Measurements from ENCODE around the gene PRKAR2B. TPM values are rescaled to one million over a fixed set of nuclear protein-coding genes. Genes with fewer than 3 reads are reported as not detected.

Gene PRKAR2B
- total and polyA plus RNA-seq, 4 donors: 3.5 to 15.0 (median 5.8) TPM

- no peaks in the 10 kb centered on the region for H3K36me3 ChIP-seq (ENCODE audit: control insufficient read depth in 4 of 4, insufficient read depth in 4 of 4, low read length in 4 of 4)
- H3K27ac ChIP-seq (ENCODE audit: low read depth in 1 of 2, low read length in 1 of 2): no peak overlapping the region
- no peak overlapping the region for H3K9ac ChIP-seq (ENCODE audit: insufficient read depth in 1 of 2, low read length in 2 of 2)
- H3K9me3 ChIP-seq (ENCODE audit: control insufficient read depth in 4 of 4, insufficient read depth in 3 of 4, low read length in 3 of 4): no peaks in the 10 kb centered on the region
- no peak for ATAC-seq (ENCODE audit: insufficient read depth, low FRiP score)
- TF ChIP-seq CTCF (IDR thresholded peaks at IDR 0.05; ENCODE audit: control extremely low read depth, extremely low read depth): no peak
- no peak overlapping the region for H3K4me3 ChIP-seq
- DNase-seq: peak in 2 of 3 donors; percentile 24 to 32
- 31 to 48% methylated on average over 1 of the region's 1 CpG for WGBS, 2 donors
- peaks cover 0 to 11% (median 5%) of the 10 kb centered on the region in 5 donors for H3K4me1 ChIP-seq (ENCODE audit: control insufficient read depth in 5 of 5, insufficient read depth in 5 of 5, low read length in 5 of 5)
- no peaks in the 10 kb centered on the region for H3K27me3 ChIP-seq (ENCODE audit: control insufficient read depth in 3 of 3, insufficient read depth in 3 of 3, low read length in 2 of 3)
Measured at GRCh38 chr7:107045980-107046379, 1.5 kb downstream of the PRKAR2B start.

- no peaks in the 10 kb centered on the region for H3K27me3 ChIP-seq (ENCODE audit: control insufficient read depth in 3 of 3, insufficient read depth in 3 of 3, low read length in 2 of 3)
- no peaks in the 10 kb centered on the region for H3K36me3 ChIP-seq (ENCODE audit: control insufficient read depth in 4 of 4, insufficient read depth in 4 of 4, low read length in 4 of 4)
- DNase-seq: no peak
- peaks cover 0 to 14% (median 5%) of the 10 kb centered on the region in 5 donors for H3K4me1 ChIP-seq (ENCODE audit: control insufficient read depth in 5 of 5, insufficient read depth in 5 of 5, low read length in 5 of 5)
- H3K9ac ChIP-seq (ENCODE audit: insufficient read depth in 1 of 2, low read length in 2 of 2): no peak overlapping the region
- H3K9me3 ChIP-seq (ENCODE audit: control insufficient read depth in 4 of 4, insufficient read depth in 3 of 4, low read length in 3 of 4): no peaks in the 10 kb centered on the region
- ATAC-seq (ENCODE audit: insufficient read depth, low FRiP score): no peak
- no peak for TF ChIP-seq CTCF (IDR thresholded peaks at IDR 0.05; ENCODE audit: control extremely low read depth, extremely low read depth)
- H3K4me3 ChIP-seq: no peak overlapping the region
- no peak overlapping the region for H3K27ac ChIP-seq (ENCODE audit: low read depth in 1 of 2, low read length in 1 of 2)
- 86 to 90% methylated on average over 7 of the region's 7 CpGs for WGBS, 2 donors
Measured at GRCh38 chr7:107046491-107047259, 2.2 kb downstream of the PRKAR2B start.

GRCh38 chr7:107047902-107048782, 3.6 kb downstream of the PRKAR2B start:
- TF ChIP-seq CTCF (IDR thresholded peaks at IDR 0.05; ENCODE audit: control extremely low read depth, extremely low read depth): no peak
- ATAC-seq (ENCODE audit: insufficient read depth, low FRiP score): no peak
- 93 to 94% methylated on average over 10 of the region's 10 CpGs for WGBS, 2 donors

More at GRCh38 chr7:107047902-107048782, 3.6 kb downstream of the PRKAR2B start:
- H3K9ac ChIP-seq (ENCODE audit: insufficient read depth in 1 of 2, low read length in 2 of 2): no peak overlapping the region
- H3K36me3 ChIP-seq (ENCODE audit: control insufficient read depth in 4 of 4, insufficient read depth in 4 of 4, low read length in 4 of 4): no peaks in the 10 kb centered on the region
- H3K9me3 ChIP-seq (ENCODE audit: control insufficient read depth in 4 of 4, insufficient read depth in 3 of 4, low read length in 3 of 4): no peaks in the 10 kb centered on the region
- peaks cover 0 to 16% (median 5%) of the 10 kb centered on the region in 5 donors for H3K4me1 ChIP-seq (ENCODE audit: control insufficient read depth in 5 of 5, insufficient read depth in 5 of 5, low read length in 5 of 5)
- no peak for DNase-seq
- H3K4me3 ChIP-seq: no peak overlapping the region
- H3K27ac ChIP-seq (ENCODE audit: low read depth in 1 of 2, low read length in 1 of 2): no peak overlapping the region
- H3K27me3 ChIP-seq (ENCODE audit: control insufficient read depth in 3 of 3, insufficient read depth in 3 of 3, low read length in 2 of 3): no peaks in the 10 kb centered on the region
